Lower leg skin (tissue), 3 donors: ENCODE data around the gene OBSCN.

ENCODE experiments used
- POLR2A ChIP-seq, 2 donors: fragments of 450-650 bp; IDR thresholded peaks; one replicate each; pipeline ENCODE4 v1.6.1; 2016 to 2017; ENCODE audit warnings: antibody characterized with exemption in 2 of 2, mild to moderate bottlenecking in 1 of 2, moderate library complexity in 1 of 2
- TF ChIP-seq, protein P1 (sequence below), 3 donors: fragments of 450-650 bp; IDR thresholded peaks; one replicate each; pipeline ENCODE4 v1.5.1; 2016; ENCODE audit warnings: antibody characterized with exemption in 3 of 3, mild to moderate bottlenecking in 3 of 3, moderate library complexity in 2 of 3

DNA sequence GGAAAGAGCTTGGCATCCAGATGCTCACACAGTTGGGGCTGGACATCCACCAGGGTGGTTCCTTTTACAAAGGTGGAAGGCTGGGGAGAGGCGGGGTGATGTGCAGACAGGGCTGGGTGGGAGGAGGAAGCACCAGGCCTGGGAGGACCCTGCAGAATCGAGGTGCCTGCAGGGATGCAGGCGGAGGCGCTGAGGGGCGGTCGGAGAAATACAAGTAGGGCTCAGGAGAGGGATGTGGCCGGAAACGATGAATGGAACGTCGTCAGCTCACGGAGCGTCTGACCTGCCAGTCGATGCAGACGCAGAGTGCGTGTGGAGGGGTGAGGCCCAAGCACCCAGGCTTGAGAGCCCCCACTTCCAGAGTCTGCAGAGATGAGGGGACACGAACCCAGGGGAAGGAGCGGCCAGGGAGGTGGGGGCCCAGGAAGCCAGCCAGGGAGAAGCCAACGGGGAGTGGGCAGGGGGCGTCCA, 135.4 kb downstream of the OBSCN start:
- no peak for TF ChIP-seq POLR2A (IDR thresholded peaks at IDR 0.05)
- TF ChIP-seq, protein P1, sequence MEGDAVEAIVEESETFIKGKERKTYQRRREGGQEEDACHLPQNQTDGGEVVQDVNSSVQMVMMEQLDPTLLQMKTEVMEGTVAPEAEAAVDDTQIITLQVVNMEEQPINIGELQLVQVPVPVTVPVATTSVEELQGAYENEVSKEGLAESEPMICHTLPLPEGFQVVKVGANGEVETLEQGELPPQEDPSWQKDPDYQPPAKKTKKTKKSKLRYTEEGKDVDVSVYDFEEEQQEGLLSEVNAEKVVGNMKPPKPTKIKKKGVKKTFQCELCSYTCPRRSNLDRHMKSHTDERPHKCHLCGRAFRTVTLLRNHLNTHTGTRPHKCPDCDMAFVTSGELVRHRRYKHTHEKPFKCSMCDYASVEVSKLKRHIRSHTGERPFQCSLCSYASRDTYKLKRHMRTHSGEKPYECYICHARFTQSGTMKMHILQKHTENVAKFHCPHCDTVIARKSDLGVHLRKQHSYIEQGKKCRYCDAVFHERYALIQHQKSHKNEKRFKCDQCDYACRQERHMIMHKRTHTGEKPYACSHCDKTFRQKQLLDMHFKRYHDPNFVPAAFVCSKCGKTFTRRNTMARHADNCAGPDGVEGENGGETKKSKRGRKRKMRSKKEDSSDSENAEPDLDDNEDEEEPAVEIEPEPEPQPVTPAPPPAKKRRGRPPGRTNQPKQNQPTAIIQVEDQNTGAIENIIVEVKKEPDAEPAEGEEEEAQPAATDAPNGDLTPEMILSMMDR (IDR thresholded peaks at IDR 0.05): no peak
